GM21528 (cell line): Measurements from ENCODE around the gene AIG1.

Source experiments
- ATAC-seq: cut with Tn5 transposase; IDR thresholded peaks from one replicate; pipeline ENCODE4 v1.9.1; 2021; ENCODE audit warnings: mild to moderate bottlenecking, moderate library complexity; ENCODE audit not compliant: unreplicated experiment, low FRiP score

Gene AIG1

DNA sequence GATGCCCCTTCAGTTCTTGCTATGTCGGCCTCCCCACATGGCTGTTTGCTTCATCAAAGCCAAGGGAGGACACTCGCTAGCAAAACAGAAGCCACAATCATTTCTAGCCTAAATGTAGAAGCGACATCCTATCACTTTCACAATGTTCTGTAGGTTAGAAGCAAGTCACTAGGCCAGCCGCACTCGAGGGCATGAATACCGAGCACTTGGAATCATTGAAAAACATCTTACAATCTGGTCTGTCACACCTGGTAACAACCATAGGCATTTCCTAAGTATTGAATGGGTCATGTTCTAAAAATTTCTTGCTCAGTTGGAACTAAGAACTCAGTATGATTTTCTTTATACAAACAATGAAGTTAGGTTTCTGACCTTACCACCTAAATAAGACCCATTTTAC lies 192.3 kb downstream of the AIG1 start:
- no peak for ATAC-seq

DNA sequence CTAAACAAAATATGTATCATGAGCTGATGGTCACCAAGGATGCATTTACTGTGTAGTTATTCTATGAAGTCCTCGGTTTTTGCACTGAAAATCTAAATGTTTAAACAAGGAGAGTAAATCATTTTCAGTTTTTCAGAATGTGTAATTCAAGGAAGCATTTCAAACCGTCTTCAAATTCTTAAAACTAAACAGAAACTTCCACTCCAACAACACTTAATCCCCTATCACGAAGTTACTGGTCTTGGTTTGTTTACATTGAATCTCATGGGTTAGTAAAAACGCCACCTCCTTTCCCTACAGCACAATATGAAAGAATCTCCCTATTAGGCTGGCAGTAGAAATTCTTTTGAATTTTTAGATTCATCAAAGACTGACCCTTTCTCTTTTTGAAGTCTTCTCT lies 192.9 kb downstream of the AIG1 start:
- no peak for ATAC-seq

DNA sequence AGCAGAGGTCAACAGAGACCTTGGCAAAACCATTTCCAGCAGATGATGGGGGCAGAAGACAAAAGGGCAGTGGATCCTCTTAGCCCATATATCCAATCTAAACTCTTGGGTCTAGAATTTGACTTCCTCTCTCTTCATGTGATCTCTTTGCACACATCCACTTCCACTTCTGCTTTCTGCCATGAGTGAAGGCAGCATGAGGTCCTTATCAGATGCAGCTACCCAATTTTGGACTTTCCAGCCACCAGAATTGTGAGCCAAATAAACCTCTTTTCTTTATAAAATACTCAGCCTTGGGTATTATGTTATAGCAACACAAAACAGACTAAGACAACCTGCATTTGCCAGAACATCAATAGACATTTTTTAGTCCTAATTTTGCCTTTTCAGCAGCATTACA lies 198.3 kb downstream of the AIG1 start:
- no peak for ATAC-seq

GRCh38 chr6:143260857-143261256 lies 200.2 kb downstream of the AIG1 start:
- ATAC-seq, result no peak

- ATAC-seq, result no peak
Measured at GRCh38 chr6:143261899-143262436, 201.3 kb downstream of the AIG1 start.

GRCh38 chr6:143262859-143263258 lies 202.2 kb downstream of the AIG1 start:
- no peak for ATAC-seq

- ATAC-seq, result no peak
Measured at GRCh38 chr6:143264379-143264778, 203.7 kb downstream of the AIG1 start.

GRCh38 chr6:143264986-143265764 lies 204.5 kb downstream of the AIG1 start:
- no peak for ATAC-seq

DNA sequence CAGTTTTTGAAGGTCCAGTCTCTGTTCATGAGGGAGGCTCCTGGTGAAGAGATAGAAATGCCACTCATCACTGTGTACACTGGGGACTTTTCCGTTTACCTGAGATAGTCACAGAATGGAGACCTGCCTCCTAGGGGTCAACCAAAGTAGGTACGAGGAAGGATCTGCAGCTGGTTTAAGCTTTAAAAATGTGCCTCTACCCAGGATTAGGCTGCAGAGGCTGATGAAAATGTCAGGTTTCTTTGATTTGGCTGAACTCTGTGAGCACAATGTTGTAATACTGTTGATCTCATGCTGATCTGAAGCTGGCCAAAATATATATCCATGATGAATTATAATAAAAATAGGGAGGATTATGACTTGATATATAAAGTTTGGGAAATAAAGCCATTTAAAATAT lies 207.1 kb downstream of the AIG1 start:
- ATAC-seq, result no peak

DNA sequence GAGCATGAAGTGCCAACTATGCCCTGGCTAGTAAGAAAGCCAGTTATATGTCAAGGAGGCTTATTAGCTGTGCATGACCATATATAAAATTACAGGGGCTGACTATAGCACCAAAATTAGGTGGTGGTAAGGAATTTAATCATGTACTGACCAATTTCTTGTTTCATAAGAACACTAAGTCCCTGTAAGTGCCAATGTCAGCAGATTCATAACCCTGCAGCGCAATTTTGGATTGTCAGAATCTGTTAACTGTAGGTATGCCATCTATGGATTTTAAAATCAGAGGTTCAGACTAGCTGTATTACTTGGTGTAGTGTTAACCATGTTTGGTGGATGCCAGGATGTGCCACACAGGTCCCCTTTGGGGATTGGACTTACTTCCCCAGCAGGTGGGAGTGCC lies 207.8 kb downstream of the AIG1 start:
- ATAC-seq, result no peak

GRCh38 chr6:143270026-143270425 lies 209.3 kb downstream of the AIG1 start:
- no peak for ATAC-seq

DNA sequence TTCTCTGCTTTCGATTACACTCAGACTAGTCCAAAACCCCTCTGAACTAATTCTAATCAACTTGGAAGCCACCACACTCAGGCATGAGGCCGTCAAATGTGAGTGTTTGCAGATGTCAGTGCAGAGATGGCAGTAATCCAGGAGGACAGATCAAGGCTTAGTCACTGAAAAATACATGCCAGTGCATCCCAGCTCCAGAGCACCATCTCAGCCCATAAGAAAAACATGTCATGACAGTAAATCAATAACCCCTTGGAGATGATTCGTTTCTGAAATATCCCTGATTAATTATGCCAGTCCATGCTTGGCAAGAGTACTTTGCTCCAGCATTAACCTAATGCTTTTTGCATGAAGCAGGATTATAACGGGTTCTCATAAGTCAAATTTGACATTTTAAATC lies 210.3 kb downstream of the AIG1 start:
- ATAC-seq, result no peak

DNA sequence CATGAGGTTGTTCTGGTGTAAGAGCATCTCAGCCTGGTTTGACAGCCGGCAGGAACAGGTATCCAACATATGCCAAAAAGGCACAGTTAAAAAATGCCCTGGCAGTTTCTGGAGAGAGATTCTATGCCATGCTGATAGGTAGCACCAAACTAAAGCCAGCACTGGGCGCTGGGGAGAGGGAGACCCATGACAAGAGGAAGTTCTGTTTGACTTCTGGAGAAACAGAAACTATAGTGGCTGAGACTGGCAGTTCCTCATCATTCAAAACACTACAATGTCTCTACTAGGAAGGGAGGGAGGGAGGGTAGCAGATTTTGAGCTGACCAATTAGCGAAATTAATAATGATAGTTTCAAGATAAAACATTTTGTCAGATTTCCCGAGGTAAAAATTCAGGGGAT lies 215.7 kb downstream of the AIG1 start:
- peak; percentile 98 for ATAC-seq

DNA sequence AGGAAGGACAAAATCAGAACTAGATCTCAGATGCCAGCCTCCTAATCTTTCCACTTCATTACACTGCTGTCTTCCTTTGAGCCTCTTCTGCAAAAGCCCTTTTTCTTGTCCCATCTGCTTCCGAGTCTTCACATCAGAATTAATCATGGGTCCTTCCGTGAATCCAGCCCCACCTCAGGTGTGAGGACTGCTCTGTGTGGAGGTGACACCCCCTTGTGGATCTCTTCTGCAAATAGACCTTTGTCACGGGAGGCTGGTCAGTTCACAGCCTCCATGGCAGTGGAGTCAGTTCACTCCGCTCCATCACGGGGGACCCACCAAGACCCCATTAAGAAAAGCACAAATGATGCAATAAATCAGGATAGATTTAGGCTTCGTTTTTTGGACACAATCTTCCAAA lies 218.7 kb downstream of the AIG1 start:
- peak; percentile 50 for ATAC-seq

- ATAC-seq, result no peak
Measured at GRCh38 chr6:143283887-143284645, 223.4 kb downstream of the AIG1 start.

GRCh38 chr6:143286251-143286795 lies 225.6 kb downstream of the AIG1 start:
- no peak for ATAC-seq

DNA sequence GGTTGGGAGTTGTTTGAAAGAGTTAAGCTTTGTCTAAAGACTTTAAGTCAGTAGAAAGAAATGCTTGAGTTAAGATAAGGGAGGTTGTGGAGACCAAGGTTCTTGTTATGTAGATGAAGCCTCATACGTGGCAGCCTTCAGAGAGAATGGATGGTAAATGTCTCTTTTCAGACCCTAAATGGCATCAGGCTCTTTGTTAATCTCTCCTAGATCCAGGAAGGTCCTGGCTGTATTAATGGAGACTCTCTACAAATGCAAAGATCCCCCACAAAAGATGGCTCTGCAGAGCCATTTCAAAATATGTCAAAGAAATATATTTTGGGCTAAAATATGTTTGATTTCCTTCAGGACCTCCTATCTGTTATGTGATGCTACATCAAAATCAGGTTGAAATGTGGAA lies 228.2 kb downstream of the AIG1 start:
- ATAC-seq, result no peak

- ATAC-seq, result no peak
Measured at GRCh38 chr6:143290206-143290605, 229.5 kb downstream of the AIG1 start.

GRCh38 chr6:143293523-143293922 lies 232.8 kb downstream of the AIG1 start:
- no peak for ATAC-seq

DNA sequence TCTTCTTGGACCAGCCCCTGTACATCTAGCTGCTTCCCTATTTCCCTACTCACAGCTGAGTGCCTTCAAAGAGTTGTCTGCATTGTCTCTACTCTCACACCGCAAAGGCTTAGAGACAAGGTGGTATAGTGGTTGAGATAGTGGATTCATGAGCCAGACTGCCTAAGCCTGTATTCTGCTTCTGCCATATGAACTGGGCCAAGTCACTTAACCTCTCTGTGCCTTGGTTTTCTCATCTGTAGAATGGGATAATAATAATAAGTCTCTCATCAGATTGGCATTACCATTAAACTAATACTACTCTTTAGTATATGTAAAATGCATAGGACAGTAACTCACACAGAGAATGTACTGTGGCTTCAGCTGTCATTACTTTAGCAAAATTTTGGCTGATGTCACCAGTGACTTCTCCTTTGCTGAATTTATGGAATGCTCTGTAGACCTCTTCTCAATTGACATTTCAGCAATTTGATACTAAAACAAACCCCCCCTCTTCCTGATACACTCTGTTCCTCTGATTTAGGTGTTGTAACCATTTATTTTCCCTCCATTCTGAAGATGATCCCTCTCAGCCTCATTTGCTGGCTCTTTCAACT lies 233.7 kb downstream of the AIG1 start:
- ATAC-seq, result no peak

DNA sequence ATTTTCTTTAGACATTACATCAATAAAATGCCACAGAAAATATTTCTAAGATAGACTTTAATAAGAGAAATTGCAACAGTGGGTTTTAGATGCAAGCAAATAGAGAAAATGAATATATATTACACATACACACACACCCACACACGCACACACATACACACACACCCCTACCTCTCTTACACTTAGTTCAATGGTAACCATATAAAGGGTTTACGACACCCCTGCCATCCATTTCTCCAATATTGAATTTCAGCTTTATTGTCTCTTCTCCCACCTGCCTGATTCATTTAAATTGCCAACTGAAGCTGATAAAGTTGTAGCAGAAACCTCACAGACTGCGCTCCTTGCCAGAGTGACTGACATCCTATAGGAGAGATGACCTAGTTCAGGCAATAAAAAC lies 235.2 kb downstream of the AIG1 start:
- no peak for ATAC-seq
